CD4-positive, alpha-beta memory T cell (primary cell): ENCODE results near the gene MYF6. TPM values are rescaled to one million over a fixed set of nuclear protein-coding genes. Genes with fewer than 3 reads are reported as not detected.

Experiments
- polyA plus RNA-seq, 2 donors: library from polyadenylated mRNA; unstranded; fragments of 300-500 nt; fragmentation: Illumina TruSeq; gene quantifications; one replicate each; pipeline ENCODE4 v1.2.3, GENCODE V29; 2021
- total RNA-seq, 2 experiments: library from RNA; stranded (reverse); gene quantifications; one replicate each; pipeline ENCODE4 v1.2.3, GENCODE V29; 2021

MYF6 gene
- total and polyA plus RNA-seq, 4 experiments from 2014 or later: not detected

Other genes with a start within 250 kb of the MYF6 start
- not detected for gene MYF5, start 9.3 kb downstream of the MYF6 start, total RNA-seq
- not detected for gene MYF5, start 9.3 kb downstream of the MYF6 start, polyA plus RNA-seq
- gene LIN7A, start 230.3 kb downstream of the MYF6 start, total RNA-seq: not detected
- gene LIN7A, start 230.3 kb downstream of the MYF6 start, polyA plus RNA-seq: not detected